Smooth muscle cell (in vitro differentiated cells): ENCODE results near the gene DNAJC16. TPM values are rescaled to one million over a fixed set of nuclear protein-coding genes. Genes with fewer than 3 reads are reported as not detected.

ENCODE experiments used
- DNase-seq: peaks from one replicate; lab custom pipeline; 2025; ENCODE audit not compliant: unreplicated experiment; lab: John Stamatoyannopoulos, UW
- H2AFZ ChIP-seq: fragments of 200-600 bp; sonication (generic); 2 replicates; pipeline ENCODE4 v1.6.0; 2016; ENCODE audit warnings: antibody characterized with exemption, low read depth, mild to moderate bottlenecking
- H3F3A ChIP-seq: fragments of 200-600 bp; sonication (generic); 2 replicates; pipeline ENCODE4 v1.6.0; 2017; ENCODE audit warnings: antibody characterized with exemption, low read depth
- H3K27ac ChIP-seq: fragments of 200-600 bp; sonication (generic); 2 replicates; pipeline ENCODE4 v1.5.1; 2016; ENCODE audit warnings: low read depth, mild to moderate bottlenecking
- H3K27me3 ChIP-seq: fragments of 200-600 bp; sonication (generic); 2 replicates; pipeline ENCODE4 v1.6.1; 2016; ENCODE audit warnings: low read depth, mild to moderate bottlenecking
- H3K36me3 ChIP-seq: fragments of 200-600 bp; sonication (generic); 2 replicates; pipeline ENCODE4 v1.5.1; 2016; ENCODE audit warnings: low read depth
- H3K4me1 ChIP-seq: fragments of 200-600 bp; sonication (generic); 2 replicates; pipeline ENCODE4 v1.5.1; 2016; ENCODE audit warnings: low read depth
- H3K4me2 ChIP-seq: fragments of 200-600 bp; sonication (generic); 2 replicates; pipeline ENCODE4 v1.6.0; 2016; ENCODE audit warnings: mild to moderate bottlenecking
- H3K4me3 ChIP-seq: fragments of 200-600 bp; sonication (generic); 2 replicates; pipeline ENCODE4 v1.5.1; 2016; ENCODE audit warnings: mild to moderate bottlenecking
- H3K79me2 ChIP-seq: fragments of 200-600 bp; sonication (generic); 2 replicates; pipeline ENCODE4 v1.6.0; 2016; ENCODE audit warnings: low read depth, mild to moderate bottlenecking
- H3K9ac ChIP-seq: fragments of 200-600 bp; sonication (generic); 2 replicates; pipeline ENCODE4 v1.6.0; 2016; ENCODE audit warnings: low read depth
- H3K9me3 ChIP-seq: fragments of 200-600 bp; sonication (generic); replicated peaks from 2 replicates; pipeline ENCODE4 v1.5.1; 2016; ENCODE audit warnings: low read depth
- H4K20me1 ChIP-seq: fragments of 200-600 bp; sonication (generic); 2 replicates; pipeline ENCODE4 v1.6.0; 2016; ENCODE audit warnings: low read depth
- CTCF ChIP-seq: fragments of 200-600 bp; sonication (generic); IDR thresholded peaks from 2 replicates; pipeline ENCODE4 v1.5.1; 2017; ENCODE audit warnings: borderline replicate concordance, mild to moderate bottlenecking, antibody characterized with exemption; ENCODE audit not compliant: insufficient read depth, poor library complexity, severe bottlenecking
- WGBS: methylation state at CpG from one replicate; pipeline ENCODE4 v1.1.7; 2016; ENCODE audit warnings: low lambda C conversion rate; 5-methylcytosine and 5-hydroxymethylcytosine counted together
- polyA plus RNA-seq: library from polyadenylated mRNA; unstranded; fragments of >200 nt; fragmentation: Nextera tagmentation; extraction: Ambion mirVana; gene quantifications from 2 replicates; pipeline ENCODE4 v1.2.1, GENCODE V29; 2016
- small RNA-seq: library from RNA; depleted of rRNA; stranded (forward); fragments of <200 nt; gene quantifications from one replicate; pipeline ENCODE3, GENCODE V24; 2014
- total RNA-seq: library from RNA; depleted of rRNA; stranded (reverse); fragments of >200 nt; gene quantifications from 2 replicates; pipeline ENCODE4 v1.2.3, GENCODE V29; 2014

The DNAJC16 gene
- total and polyA plus RNA-seq, 2 experiments from 2014 or later, result 4.0 to 18.3 TPM

- 98% methylated on average over 3 of the region's 3 CpGs for WGBS
- H3K36me3 ChIP-seq, result no peaks in the 10 kb centered on the region
- no peak for DNase-seq
- peaks cover 82% of the 10 kb centered on the region for H4K20me1 ChIP-seq
- no peaks in the 10 kb centered on the region for H3K9me3 ChIP-seq
- H2AFZ ChIP-seq, result no peak overlapping the region
- no peaks in the 10 kb centered on the region for H3K27me3 ChIP-seq
- peaks cover 8% of the 10 kb centered on the region for H3F3A ChIP-seq
- H3K4me3 ChIP-seq, result no peak overlapping the region
- H3K27ac ChIP-seq, result no peak overlapping the region
- peaks cover 62% of the 10 kb centered on the region for H3K79me2 ChIP-seq
- no peak for TF ChIP-seq CTCF
- H3K4me1 ChIP-seq, result peaks cover 11% of the 10 kb centered on the region
- H3K9ac ChIP-seq, result no peak overlapping the region
- no peak overlapping the region for H3K4me2 ChIP-seq
These were observed 97.6 kb downstream of the DNAJC16 start for GRCh38 chr1:15624133-15624714.

GRCh38 chr1:15625056-15625917, 98.6 kb downstream of the DNAJC16 start:
- Histone ChIP-seq H2AFZ (no peak overlapping the region), H3K4me2 (no peak overlapping the region), H3K27me3 (no peaks in the 10 kb centered on the region), H3K9me3 (no peaks in the 10 kb centered on the region), H4K20me1 (peaks cover 89% of the 10 kb centered on the region), H3K9ac (no peak overlapping the region), H3K27ac (no peak overlapping the region), H3K4me3 (no peak overlapping the region), H3F3A (peaks cover 8% of the 10 kb centered on the region), H3K36me3 (no peaks in the 10 kb centered on the region), H3K4me1 (peaks cover 4% of the 10 kb centered on the region), H3K79me2 (peaks cover 53% of the 10 kb centered on the region)
- TF ChIP-seq CTCF, result no peak
- DNase-seq, result no peak
- 95% methylated on average over 13 of the region's 13 CpGs for WGBS

Small RNA genes lying within 50 kb of the gene (small RNA-seq; reads per million reads assigned to genes)
- gene CD24P1 (not detected), gene RNU7-179P (not detected), gene SCARNA21B (0.11 reads per million)

Other genes with a start within 250 kb of the DNAJC16 start
- 7.0 and 10.4 TPM in 2 replicates for gene EFHD2, start 117.0 kb upstream of the DNAJC16 start, total RNA-seq
- 22.9 and 34.1 TPM in 2 replicates for gene EFHD2, start 117.0 kb upstream of the DNAJC16 start, polyA plus RNA-seq
- gene CTRC, start 88.4 kb upstream of the DNAJC16 start, total RNA-seq, result not detected in 2 replicates
- 1.2 TPM in 1 of 2 replicates, not detected in the other for gene CTRC, start 88.4 kb upstream of the DNAJC16 start, polyA plus RNA-seq
- gene CELA2A, start 70.1 kb upstream of the DNAJC16 start, total RNA-seq, result 2.6 TPM in 1 of 2 replicates, not detected in the other
- not detected in 2 replicates for gene CELA2A, start 70.1 kb upstream of the DNAJC16 start, polyA plus RNA-seq
- not detected in 2 replicates for gene CELA2B, start 50.7 kb upstream of the DNAJC16 start, total RNA-seq
- gene CELA2B, start 50.7 kb upstream of the DNAJC16 start, polyA plus RNA-seq, result not detected in 2 replicates
- 4.2 and 5.4 TPM in 2 replicates for gene CASP9, start 2.6 kb upstream of the DNAJC16 start, total RNA-seq
- 4.8 and 7.2 TPM in 2 replicates for gene CASP9, start 2.6 kb upstream of the DNAJC16 start, polyA plus RNA-seq
- 0.04 and 0.36 TPM in 2 replicates for gene AGMAT, start 58.2 kb downstream of the DNAJC16 start, total RNA-seq
- gene AGMAT, start 58.2 kb downstream of the DNAJC16 start, polyA plus RNA-seq, result 0.11 and 0.56 TPM in 2 replicates
- gene DDI2, start 90.6 kb downstream of the DNAJC16 start, total RNA-seq, result 10.9 and 11.4 TPM in 2 replicates
- 1.5 and 3.5 TPM in 2 replicates for gene DDI2, start 90.6 kb downstream of the DNAJC16 start, polyA plus RNA-seq
- 29.5 and 39.6 TPM in 2 replicates for gene PLEKHM2, start 157.5 kb downstream of the DNAJC16 start, total RNA-seq
- gene PLEKHM2, start 157.5 kb downstream of the DNAJC16 start, polyA plus RNA-seq, result 26.5 and 32.0 TPM in 2 replicates
- gene SLC25A34, start 209.4 kb downstream of the DNAJC16 start, total RNA-seq, result 0.22 and 0.76 TPM in 2 replicates
- 1.6 and 2.1 TPM in 2 replicates for gene SLC25A34, start 209.4 kb downstream of the DNAJC16 start, polyA plus RNA-seq
- gene TMEM82, start 215.7 kb downstream of the DNAJC16 start, total RNA-seq, result not detected in 2 replicates
- not detected in 2 replicates for gene TMEM82, start 215.7 kb downstream of the DNAJC16 start, polyA plus RNA-seq
- gene FBLIM1, start 231.9 kb downstream of the DNAJC16 start, total RNA-seq, result 31.1 and 36.7 TPM in 2 replicates
- 50.8 and 72.9 TPM in 2 replicates for gene FBLIM1, start 231.9 kb downstream of the DNAJC16 start, polyA plus RNA-seq